Esophagus muscularis mucosa (tissue), 4 donors: ENCODE measurements around the gene MSANTD1. TPM values are rescaled to one million over a fixed set of nuclear protein-coding genes. Genes with fewer than 3 reads are reported as not detected.

Experiments
- DNase-seq: peaks from one replicate; pipeline ENCODE4 v3.0.0-alpha.2; 2017; ENCODE audit errors: extremely low spot score
- H3K27ac ChIP-seq, 4 donors: fragments of 200-600 bp; sonication (generic); replicated peaks in 1 of 4; 1 replicate in 3 of 4; 2 replicates in 1 of 4; pipeline ENCODE4 v1.5.1; 2016 to 2019; ENCODE audit warnings: mild to moderate bottlenecking in 1 of 4
- H3K27me3 ChIP-seq, 4 donors: fragments of 200-600 bp; sonication (generic); one replicate each; pipeline versions ENCODE4 v1.5.1 to v1.6.0; 2016 to 2019
- H3K36me3 ChIP-seq, 4 donors: fragments of 200-600 bp; sonication (generic); one replicate each; pipeline ENCODE4 v1.5.1; 2016 to 2019
- H3K4me1 ChIP-seq, 4 donors: fragments of 200-600 bp; sonication (generic); one replicate each; pipeline ENCODE4 v1.5.1; 2016 to 2019
- H3K4me3 ChIP-seq, 4 donors: fragments of 200-600 bp; sonication (generic); 1 replicate in 2 of 4; 2 replicates in 2 of 4; pipeline ENCODE4 v1.5.1; 2016 to 2019; ENCODE audit warnings: mild to moderate bottlenecking in 4 of 4, moderate library complexity in 1 of 4
- H3K9me3 ChIP-seq, 4 donors: fragments of 200-600 bp; sonication (generic); 1 replicate in 3 of 4; 2 replicates in 1 of 4; pipeline ENCODE4 v1.5.1; 2016 to 2019
- CTCF ChIP-seq, 3 experiments: fragments of 200-600 bp in 2 of 3; fragments of 450-650 bp in 1 of 3; sonication (generic) in 2 of 3; IDR thresholded peaks; one replicate each; pipeline ENCODE4 v1.5.1; 2017 to 2019; ENCODE audit warnings: antibody characterized with exemption in 3 of 3, mild to moderate bottlenecking in 2 of 3, moderate library complexity in 1 of 3
- EP300 ChIP-seq: sonication (generic); formaldehyde crosslinking; IDR thresholded peaks from one replicate; pipeline ENCODE4 v1.6.1; 2017; ENCODE audit warnings: antibody characterized with exemption
- POLR2A ChIP-seq: fragments of 450-650 bp; IDR thresholded peaks from one replicate; pipeline ENCODE4 v1.6.1; 2017; ENCODE audit warnings: antibody characterized with exemption, moderate library complexity, mild to moderate bottlenecking, low read depth
- POLR2AphosphoS5 ChIP-seq, 2 donors: sonication (generic); formaldehyde crosslinking; IDR thresholded peaks; one replicate each; pipeline ENCODE4 v1.6.1; 2017; ENCODE audit warnings: antibody characterized with exemption in 2 of 2
- WGBS: methylation state at CpG from one replicate; pipeline ENCODE4 v1.1.5; 2018; 5-methylcytosine and 5-hydroxymethylcytosine counted together
- intact Hi-C: fragments of 100-400 bp; cut with DNase I; formaldehyde crosslinking; loops from one replicate; pipeline ENCODE4 v1.15.1; 2023
- total RNA-seq, 4 donors: library from RNA; depleted of rRNA; stranded (reverse); fragments of >200 nt; gene quantifications; one replicate each; pipeline versions ENCODE4 v1.1.0 to v1.2.1, GENCODE V29; 2016

The MSANTD1 gene
- total RNA-seq, 4 donors from 2014 or later, result 0.06 to 0.83 (median 0.40) TPM

DNA sequence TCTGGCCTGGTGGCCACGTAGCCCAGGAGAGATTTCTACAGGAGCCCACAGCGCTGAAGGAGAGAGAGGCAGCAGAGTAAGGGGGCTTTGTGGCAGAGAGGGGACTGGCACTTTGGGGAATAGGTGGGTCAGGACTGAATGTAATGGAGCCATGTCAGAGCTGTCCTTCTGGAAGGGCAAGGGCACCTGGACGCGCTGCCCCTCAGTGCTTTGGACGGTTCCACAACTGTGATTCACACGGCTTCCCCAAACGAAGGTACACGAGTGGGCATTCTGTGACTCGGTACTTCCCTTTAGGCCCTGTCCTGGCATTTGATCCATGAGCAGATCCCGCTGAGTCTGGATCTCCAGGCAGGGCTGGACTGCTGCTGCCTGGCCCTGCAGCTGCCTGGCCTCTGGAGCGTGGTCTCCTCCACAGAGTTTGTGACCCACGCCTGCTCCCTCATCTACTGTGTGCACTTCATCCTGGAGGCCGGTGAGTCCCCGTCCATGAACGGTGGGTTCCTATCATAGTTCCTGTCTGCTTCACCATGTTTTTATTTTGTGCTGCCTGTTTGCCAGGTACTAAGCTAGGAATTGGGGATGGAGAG is 35.2 kb upstream of the MSANTD1 start:
- H3K27ac ChIP-seq, result no peak overlapping the region
- TF ChIP-seq POLR2AphosphoS5 (IDR thresholded peaks at IDR 0.05), result no peak
- no peak for TF ChIP-seq CTCF (IDR thresholded peaks at IDR 0.05)
- TF ChIP-seq EP300, result no peak
- TF ChIP-seq POLR2A, result no peak
- peaks cover 65 to 95% (median 86%) of the 10 kb centered on the region in 4 donors for H3K36me3 ChIP-seq
- H3K4me3 ChIP-seq, result no peak overlapping the region
- 95% methylated on average over 15 of the region's 15 CpGs for WGBS
- no peaks in the 10 kb centered on the region for H3K4me1 ChIP-seq
- no peaks in the 10 kb centered on the region for H3K9me3 ChIP-seq
- intact Hi-C loops, result no loop called here
- DNase-seq, result no peak
- no peaks in the 10 kb centered on the region for H3K27me3 ChIP-seq

DNA sequence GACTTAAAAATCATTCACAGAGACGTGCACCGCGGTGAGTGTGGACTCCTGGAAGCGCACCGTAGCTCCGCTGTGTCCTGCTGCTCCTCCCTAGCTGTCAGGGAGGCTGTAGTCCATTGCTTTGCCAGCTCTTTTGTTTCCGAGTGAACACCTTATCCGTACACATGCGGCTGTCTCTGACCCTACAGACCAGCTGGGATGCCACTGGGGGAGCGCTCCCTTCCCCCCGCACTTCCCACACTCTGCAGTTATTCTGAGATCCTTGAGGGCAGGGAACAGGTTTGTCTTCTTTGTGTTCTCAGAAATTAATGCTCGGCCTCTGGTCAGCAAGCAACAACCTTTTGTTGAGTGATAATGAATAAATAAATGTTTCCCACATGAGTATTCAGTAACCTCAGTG is 33.7 kb upstream of the MSANTD1 start:
- Histone ChIP-seq H3K9me3 (no peaks in the 10 kb centered on the region), H3K27ac (no peak overlapping the region), H3K27me3 (no peaks in the 10 kb centered on the region), H3K36me3 (peaks cover 70 to 95% (median 86%) of the 10 kb centered on the region in 4 donors), H3K4me3 (no peak overlapping the region), H3K4me1 (no peaks in the 10 kb centered on the region)
- 83% methylated on average over 12 of the region's 12 CpGs for WGBS
- TF ChIP-seq POLR2AphosphoS5 (IDR thresholded peaks at IDR 0.05) (no peak), CTCF (IDR thresholded peaks at IDR 0.05) (no peak), POLR2A (no peak)
- DNase-seq, result no peak
- intact Hi-C loops, result no loop called here

DNA sequence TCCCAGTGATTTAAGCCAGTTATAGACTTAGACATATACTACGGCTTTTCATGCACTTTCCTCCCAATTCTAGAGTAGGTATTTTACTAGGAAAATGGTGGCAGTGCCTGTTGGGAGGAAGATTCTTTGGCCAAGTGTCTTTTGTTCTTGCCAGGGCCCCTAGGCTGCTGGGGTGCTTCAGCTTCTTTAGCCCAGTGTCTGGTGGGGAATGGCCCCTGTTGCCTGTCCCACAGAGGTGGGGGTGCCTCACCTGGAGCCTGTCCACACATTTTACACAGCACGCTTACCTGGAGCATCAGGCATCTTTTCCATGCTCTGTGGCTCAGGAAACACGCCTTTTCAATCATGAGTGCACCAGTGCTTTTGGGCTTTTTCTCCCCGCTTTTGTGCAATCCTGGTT is 33.2 kb upstream of the MSANTD1 start:
- no peak overlapping the region for H3K27ac ChIP-seq
- H3K4me3 ChIP-seq, result no peak overlapping the region
- no peaks in the 10 kb centered on the region for H3K4me1 ChIP-seq
- peaks cover 70 to 95% (median 87%) of the 10 kb centered on the region in 4 donors for H3K36me3 ChIP-seq
- intact Hi-C loops, result no loop called here
- no peak for TF ChIP-seq CTCF (IDR thresholded peaks at IDR 0.05)
- no peak for TF ChIP-seq POLR2AphosphoS5 (IDR thresholded peaks at IDR 0.05)
- no peak for TF ChIP-seq POLR2A
- TF ChIP-seq EP300, result no peak
- H3K9me3 ChIP-seq, result no peaks in the 10 kb centered on the region
- no peaks in the 10 kb centered on the region for H3K27me3 ChIP-seq
- DNase-seq, result no peak
- 96% methylated on average over 4 of the region's 4 CpGs for WGBS

- Histone ChIP-seq H3K4me3 (no peak overlapping the region), H3K27me3 (no peaks in the 10 kb centered on the region), H3K9me3 (no peaks in the 10 kb centered on the region), H3K27ac (no peak overlapping the region), H3K4me1 (no peaks in the 10 kb centered on the region), H3K36me3 (peaks cover 76 to 98% (median 94%) of the 10 kb centered on the region in 4 donors)
- no peak for DNase-seq
- no peak for TF ChIP-seq CTCF (IDR thresholded peaks at IDR 0.05)
- TF ChIP-seq POLR2AphosphoS5 (IDR thresholded peaks at IDR 0.05), result no peak
- TF ChIP-seq EP300, result no peak
- TF ChIP-seq POLR2A, result no peak
- 86% methylated on average over 2 of the region's 2 CpGs for WGBS
- intact Hi-C loops, result no loop called here
Observed at GRCh38 chr4:3217266-3217665, 31.7 kb upstream of the MSANTD1 start.

DNA sequence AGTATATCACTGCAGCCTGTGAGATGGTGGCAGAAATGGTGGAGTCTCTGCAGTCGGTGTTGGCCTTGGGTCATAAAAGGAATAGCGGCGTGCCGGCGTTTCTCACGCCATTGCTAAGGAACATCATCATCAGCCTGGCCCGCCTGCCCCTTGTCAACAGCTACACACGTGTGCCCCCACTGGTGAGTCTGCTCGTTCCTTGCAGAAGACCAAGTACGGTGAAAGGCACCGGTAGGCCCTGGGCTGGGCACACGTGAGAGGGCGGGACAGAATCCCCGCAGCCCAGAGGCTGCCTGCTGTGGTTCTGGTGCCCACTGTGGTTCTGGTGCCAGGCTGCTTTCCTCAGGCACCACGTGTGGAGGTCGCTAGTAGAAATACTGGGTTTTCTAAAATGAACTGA is 31.2 kb upstream of the MSANTD1 start:
- Histone ChIP-seq H3K4me3 (no peak overlapping the region), H3K27ac (no peak overlapping the region), H3K4me1 (no peaks in the 10 kb centered on the region), H3K36me3 (peaks cover 76 to 98% (median 94%) of the 10 kb centered on the region in 4 donors), H3K27me3 (no peaks in the 10 kb centered on the region), H3K9me3 (no peaks in the 10 kb centered on the region)
- 91% methylated on average over 15 of the region's 16 CpGs for WGBS
- no peak for DNase-seq
- intact Hi-C loops, result no loop called here
- no peak for TF ChIP-seq POLR2AphosphoS5 (IDR thresholded peaks at IDR 0.05)
- no peak for TF ChIP-seq CTCF (IDR thresholded peaks at IDR 0.05)
